GM23338 (cell line): ENCODE measurements around the gene SSTR3. TPM values are rescaled to one million over a fixed set of nuclear protein-coding genes. Genes with fewer than 3 reads are reported as not detected.

Experiments
- ATAC-seq: fragments of 200-7000 bp; cut with Tn5 transposase; 3 replicates; pipeline ENCODE4 v1.9.1; 2020
- DNase-seq: peaks from one replicate; pipeline ENCODE4 v3.0.0-alpha.2; 2015; ENCODE audit warnings: low spot score
- H2AFZ ChIP-seq: fragments of 200-600 bp; sonication (generic); 2 replicates; pipeline ENCODE4 v1.8.0; 2016; ENCODE audit warnings: antibody characterized with exemption, mild to moderate bottlenecking, moderate library complexity
- H3F3A ChIP-seq: fragments of 200-600 bp; sonication (generic); replicated peaks from 2 replicates; pipeline ENCODE4 v1.8.0; 2017; ENCODE audit warnings: antibody characterized with exemption, mixed run types, low read depth
- H3K27ac ChIP-seq: fragments of 200-600 bp; sonication (generic); 2 replicates; pipeline ENCODE4 v1.6.1; 2016; ENCODE audit warnings: low read depth
- H3K27me3 ChIP-seq: fragments of 200-600 bp; sonication (generic); 2 replicates; pipeline ENCODE4 v1.8.0; 2016; ENCODE audit warnings: mild to moderate bottlenecking, mixed run types, moderate library complexity; ENCODE audit not compliant: insufficient read depth
- H3K36me3 ChIP-seq: fragments of 200-600 bp; sonication (generic); 2 replicates; pipeline ENCODE4 v1.8.0; 2016; ENCODE audit warnings: mild to moderate bottlenecking; ENCODE audit not compliant: insufficient read depth
- H3K4me1 ChIP-seq: fragments of 200-600 bp; sonication (generic); 2 replicates; pipeline ENCODE4 v1.8.0; 2016; ENCODE audit warnings: mild to moderate bottlenecking, moderate library complexity; ENCODE audit not compliant: insufficient read depth
- H3K4me2 ChIP-seq: fragments of 200-600 bp; sonication (generic); 2 replicates; pipeline ENCODE4 v1.7.1; 2017; ENCODE audit warnings: mixed run types
- H3K4me3 ChIP-seq: fragments of 200-600 bp; sonication (generic); 2 replicates; pipeline ENCODE4 v1.6.1; 2016; ENCODE audit warnings: mixed run types
- H3K79me2 ChIP-seq: fragments of 200-600 bp; sonication (generic); replicated peaks from 2 replicates; pipeline ENCODE4 v1.8.0; 2017; ENCODE audit warnings: mild to moderate bottlenecking; ENCODE audit not compliant: insufficient read depth
- H3K9me2 ChIP-seq: fragments of 200-600 bp; sonication (generic); 2 replicates; pipeline ENCODE4 v1.8.0; 2017; ENCODE audit not compliant: insufficient read depth
- H4K20me1 ChIP-seq: fragments of 200-600 bp; sonication (generic); replicated peaks from 2 replicates; pipeline ENCODE4 v1.8.0; 2017; ENCODE audit warnings: mild to moderate bottlenecking; ENCODE audit not compliant: insufficient read depth
- H3K27ac Mint-ChIP-seq: 2 replicates; pipeline ENCODE4 v1.8.0; 2020; ENCODE audit warnings: inconsistent platforms, mild to moderate bottlenecking, moderate library complexity, mixed read lengths
- H3K27me3 Mint-ChIP-seq: 3 replicates; pipeline ENCODE4 v1.8.0; 2022; ENCODE audit warnings: low read depth, mild to moderate bottlenecking, moderate library complexity, mixed read lengths, inconsistent platforms; ENCODE audit not compliant: insufficient read depth, poor library complexity
- H3K36me3 Mint-ChIP-seq: 3 replicates; pipeline ENCODE4 v1.8.0; 2021; ENCODE audit warnings: low read depth, mild to moderate bottlenecking, inconsistent platforms, moderate library complexity, mixed read lengths
- H3K4me1 Mint-ChIP-seq: 3 replicates; pipeline ENCODE4 v1.8.0; 2020; ENCODE audit warnings: mild to moderate bottlenecking, inconsistent platforms, mixed read lengths
- H3K4me3 Mint-ChIP-seq: 3 replicates; pipeline ENCODE4 v1.8.0; 2021; ENCODE audit warnings: moderate library complexity, mild to moderate bottlenecking, inconsistent platforms, mixed read lengths
- H3K9me3 Mint-ChIP-seq: 3 replicates; pipeline ENCODE4 v1.8.0; 2020; ENCODE audit warnings: moderate library complexity, mild to moderate bottlenecking, inconsistent platforms, mixed read lengths
- CREB1 ChIP-seq: fragments of 250-450 bp; sonication (Bioruptor Pico); IDR thresholded peaks from 2 replicates; pipeline ENCODE4 v1.5.0; 2020; ENCODE audit warnings: low read depth, mild to moderate bottlenecking, moderate library complexity
- EZH2 ChIP-seq: fragments of 200-600 bp; sonication (generic); IDR thresholded peaks from one replicate; pipeline ENCODE4 v1.8.0; 2017; ENCODE audit warnings: antibody characterized with exemption, mild to moderate bottlenecking, low read depth; ENCODE audit not compliant: unreplicated experiment
- EZH2phosphoT487 ChIP-seq: fragments of 200-600 bp; sonication (generic); IDR thresholded peaks from one replicate; pipeline ENCODE4 v1.8.1; 2018; ENCODE audit warnings: antibody characterized with exemption; ENCODE audit not compliant: unreplicated experiment
- STAT1 ChIP-seq: IDR thresholded peaks from one replicate; pipeline ENCODE4 v1.6.1; 2016; ENCODE audit warnings: antibody characterized with exemption; ENCODE audit not compliant: unreplicated experiment
- ZNF331 ChIP-seq: fragments of 250-450 bp; sonication (Bioruptor Pico); IDR thresholded peaks from 2 replicates; pipeline ENCODE4 v1.5.0; 2020; ENCODE audit warnings: low read depth, mild to moderate bottlenecking, moderate library complexity
- polyA plus RNA-seq: library from polyadenylated mRNA; unstranded; fragments of >200 nt; fragmentation: Nextera tagmentation; extraction: Ambion mirVana; gene quantifications from 2 replicates; pipeline ENCODE4 v1.2.1, GENCODE V29; 2016
- total RNA-seq: library from RNA; depleted of rRNA; stranded (reverse); fragments of >200 nt; shearing (Covaris generic); gene quantifications from 2 replicates; pipeline ENCODE4 v1.2.3, GENCODE V29; 2014
- TF ChIP-seq, protein P1 (sequence below): fragments of 250-450 bp; sonication (Bioruptor Pico); IDR thresholded peaks from 2 replicates; pipeline ENCODE4 v1.5.0; 2020; ENCODE audit warnings: mild to moderate bottlenecking, moderate library complexity
- TF ChIP-seq, protein P2 (sequence below), 2 experiments: fragments of 200-600 bp in 1 of 2; sonication (generic) in 1 of 2; conservative IDR thresholded peaks; 2 replicates each; pipeline versions ENCODE4 v1.5.1 to v1.6.1; 2016 to 2017; ENCODE audit warnings: antibody characterized with exemption in 2 of 2, low read depth in 2 of 2, mild to moderate bottlenecking in 2 of 2, moderate library complexity in 1 of 2
- TF ChIP-seq, protein P3 (sequence below): IDR thresholded peaks from 2 replicates; pipeline ENCODE4 v1.6.1; 2016; ENCODE audit warnings: antibody characterized with exemption

Gene SSTR3
- total and polyA plus RNA-seq, 2 experiments from 2014 or later: 0.66 TPM; not detected in 1

DNA sequence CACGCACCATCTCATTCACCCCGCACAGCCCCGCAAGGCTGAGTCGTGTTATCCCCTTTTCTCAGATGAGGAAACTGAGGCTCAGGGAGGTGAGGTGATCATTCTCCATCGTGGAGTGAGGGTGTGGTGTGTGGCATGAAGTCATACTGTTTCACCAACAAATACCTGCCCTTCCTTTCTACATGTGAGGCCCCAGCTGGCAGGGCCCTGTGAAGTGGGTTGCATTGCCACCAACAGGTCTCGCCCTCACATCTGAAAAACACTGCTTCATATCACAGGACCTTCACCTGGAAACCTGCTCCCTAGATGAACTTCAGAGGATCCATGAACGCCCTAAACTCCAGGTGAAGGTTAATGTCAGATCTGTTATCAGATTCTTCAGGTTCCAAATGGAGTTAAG is 4.3 kb downstream of the SSTR3 start (continued):
- TF ChIP-seq, protein P1, sequence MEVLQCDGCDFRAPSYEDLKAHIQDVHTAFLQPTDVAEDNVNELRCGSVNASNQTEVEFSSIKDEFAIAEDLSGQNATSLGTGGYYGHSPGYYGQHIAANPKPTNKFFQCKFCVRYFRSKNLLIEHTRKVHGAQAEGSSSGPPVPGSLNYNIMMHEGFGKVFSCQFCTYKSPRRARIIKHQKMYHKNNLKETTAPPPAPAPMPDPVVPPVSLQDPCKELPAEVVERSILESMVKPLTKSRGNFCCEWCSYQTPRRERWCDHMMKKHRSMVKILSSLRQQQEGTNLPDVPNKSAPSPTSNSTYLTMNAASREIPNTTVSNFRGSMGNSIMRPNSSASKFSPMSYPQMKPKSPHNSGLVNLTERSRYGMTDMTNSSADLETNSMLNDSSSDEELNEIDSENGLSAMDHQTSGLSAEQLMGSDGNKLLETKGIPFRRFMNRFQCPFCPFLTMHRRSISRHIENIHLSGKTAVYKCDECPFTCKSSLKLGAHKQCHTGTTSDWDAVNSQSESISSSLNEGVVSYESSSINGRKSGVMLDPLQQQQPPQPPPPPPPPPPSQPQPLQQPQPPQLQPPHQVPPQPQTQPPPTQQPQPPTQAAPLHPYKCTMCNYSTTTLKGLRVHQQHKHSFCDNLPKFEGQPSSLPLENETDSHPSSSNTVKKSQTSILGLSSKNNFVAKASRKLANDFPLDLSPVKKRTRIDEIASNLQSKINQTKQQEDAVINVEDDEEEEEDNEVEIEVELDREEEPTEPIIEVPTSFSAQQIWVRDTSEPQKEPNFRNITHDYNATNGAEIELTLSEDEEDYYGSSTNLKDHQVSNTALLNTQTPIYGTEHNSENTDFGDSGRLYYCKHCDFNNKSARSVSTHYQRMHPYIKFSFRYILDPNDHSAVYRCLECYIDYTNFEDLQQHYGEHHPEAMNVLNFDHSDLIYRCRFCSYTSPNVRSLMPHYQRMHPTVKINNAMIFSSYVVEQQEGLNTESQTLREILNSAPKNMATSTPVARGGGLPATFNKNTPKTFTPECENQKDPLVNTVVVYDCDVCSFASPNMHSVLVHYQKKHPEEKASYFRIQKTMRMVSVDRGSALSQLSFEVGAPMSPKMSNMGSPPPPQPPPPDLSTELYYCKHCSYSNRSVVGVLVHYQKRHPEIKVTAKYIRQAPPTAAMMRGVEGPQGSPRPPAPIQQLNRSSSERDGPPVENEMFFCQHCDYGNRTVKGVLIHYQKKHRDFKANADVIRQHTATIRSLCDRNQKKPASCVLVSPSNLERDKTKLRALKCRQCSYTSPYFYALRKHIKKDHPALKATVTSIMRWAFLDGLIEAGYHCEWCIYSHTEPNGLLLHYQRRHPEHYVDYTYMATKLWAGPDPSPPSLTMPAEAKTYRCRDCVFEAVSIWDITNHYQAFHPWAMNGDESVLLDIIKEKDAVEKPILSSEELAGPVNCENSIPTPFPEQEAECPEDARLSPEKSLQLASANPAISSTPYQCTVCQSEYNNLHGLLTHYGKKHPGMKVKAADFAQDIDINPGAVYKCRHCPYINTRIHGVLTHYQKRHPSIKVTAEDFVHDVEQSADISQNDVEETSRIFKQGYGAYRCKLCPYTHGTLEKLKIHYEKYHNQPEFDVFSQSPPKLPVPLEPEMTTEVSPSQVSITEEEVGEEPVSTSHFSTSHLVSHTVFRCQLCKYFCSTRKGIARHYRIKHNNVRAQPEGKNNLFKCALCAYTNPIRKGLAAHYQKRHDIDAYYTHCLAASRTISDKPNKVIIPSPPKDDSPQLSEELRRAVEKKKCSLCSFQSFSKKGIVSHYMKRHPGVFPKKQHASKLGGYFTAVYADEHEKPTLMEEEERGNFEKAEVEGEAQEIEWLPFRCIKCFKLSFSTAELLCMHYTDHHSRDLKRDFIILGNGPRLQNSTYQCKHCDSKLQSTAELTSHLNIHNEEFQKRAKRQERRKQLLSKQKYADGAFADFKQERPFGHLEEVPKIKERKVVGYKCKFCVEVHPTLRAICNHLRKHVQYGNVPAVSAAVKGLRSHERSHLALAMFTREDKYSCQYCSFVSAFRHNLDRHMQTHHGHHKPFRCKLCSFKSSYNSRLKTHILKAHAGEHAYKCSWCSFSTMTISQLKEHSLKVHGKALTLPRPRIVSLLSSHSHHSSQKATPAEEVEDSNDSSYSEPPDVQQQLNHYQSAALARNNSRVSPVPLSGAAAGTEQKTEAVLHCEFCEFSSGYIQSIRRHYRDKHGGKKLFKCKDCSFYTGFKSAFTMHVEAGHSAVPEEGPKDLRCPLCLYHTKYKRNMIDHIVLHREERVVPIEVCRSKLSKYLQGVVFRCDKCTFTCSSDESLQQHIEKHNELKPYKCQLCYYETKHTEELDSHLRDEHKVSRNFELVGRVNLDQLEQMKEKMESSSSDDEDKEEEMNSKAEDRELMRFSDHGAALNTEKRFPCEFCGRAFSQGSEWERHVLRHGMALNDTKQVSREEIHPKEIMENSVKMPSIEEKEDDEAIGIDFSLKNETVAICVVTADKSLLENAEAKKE (CRISPR knock-in tag): no peak
- no peak for TF ChIP-seq STAT1
- TF ChIP-seq, protein P2, sequence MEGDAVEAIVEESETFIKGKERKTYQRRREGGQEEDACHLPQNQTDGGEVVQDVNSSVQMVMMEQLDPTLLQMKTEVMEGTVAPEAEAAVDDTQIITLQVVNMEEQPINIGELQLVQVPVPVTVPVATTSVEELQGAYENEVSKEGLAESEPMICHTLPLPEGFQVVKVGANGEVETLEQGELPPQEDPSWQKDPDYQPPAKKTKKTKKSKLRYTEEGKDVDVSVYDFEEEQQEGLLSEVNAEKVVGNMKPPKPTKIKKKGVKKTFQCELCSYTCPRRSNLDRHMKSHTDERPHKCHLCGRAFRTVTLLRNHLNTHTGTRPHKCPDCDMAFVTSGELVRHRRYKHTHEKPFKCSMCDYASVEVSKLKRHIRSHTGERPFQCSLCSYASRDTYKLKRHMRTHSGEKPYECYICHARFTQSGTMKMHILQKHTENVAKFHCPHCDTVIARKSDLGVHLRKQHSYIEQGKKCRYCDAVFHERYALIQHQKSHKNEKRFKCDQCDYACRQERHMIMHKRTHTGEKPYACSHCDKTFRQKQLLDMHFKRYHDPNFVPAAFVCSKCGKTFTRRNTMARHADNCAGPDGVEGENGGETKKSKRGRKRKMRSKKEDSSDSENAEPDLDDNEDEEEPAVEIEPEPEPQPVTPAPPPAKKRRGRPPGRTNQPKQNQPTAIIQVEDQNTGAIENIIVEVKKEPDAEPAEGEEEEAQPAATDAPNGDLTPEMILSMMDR (conservative IDR thresholded peaks at IDR 0.05; ENCODE audit: low read depth in 2 of 2): no peak

DNA sequence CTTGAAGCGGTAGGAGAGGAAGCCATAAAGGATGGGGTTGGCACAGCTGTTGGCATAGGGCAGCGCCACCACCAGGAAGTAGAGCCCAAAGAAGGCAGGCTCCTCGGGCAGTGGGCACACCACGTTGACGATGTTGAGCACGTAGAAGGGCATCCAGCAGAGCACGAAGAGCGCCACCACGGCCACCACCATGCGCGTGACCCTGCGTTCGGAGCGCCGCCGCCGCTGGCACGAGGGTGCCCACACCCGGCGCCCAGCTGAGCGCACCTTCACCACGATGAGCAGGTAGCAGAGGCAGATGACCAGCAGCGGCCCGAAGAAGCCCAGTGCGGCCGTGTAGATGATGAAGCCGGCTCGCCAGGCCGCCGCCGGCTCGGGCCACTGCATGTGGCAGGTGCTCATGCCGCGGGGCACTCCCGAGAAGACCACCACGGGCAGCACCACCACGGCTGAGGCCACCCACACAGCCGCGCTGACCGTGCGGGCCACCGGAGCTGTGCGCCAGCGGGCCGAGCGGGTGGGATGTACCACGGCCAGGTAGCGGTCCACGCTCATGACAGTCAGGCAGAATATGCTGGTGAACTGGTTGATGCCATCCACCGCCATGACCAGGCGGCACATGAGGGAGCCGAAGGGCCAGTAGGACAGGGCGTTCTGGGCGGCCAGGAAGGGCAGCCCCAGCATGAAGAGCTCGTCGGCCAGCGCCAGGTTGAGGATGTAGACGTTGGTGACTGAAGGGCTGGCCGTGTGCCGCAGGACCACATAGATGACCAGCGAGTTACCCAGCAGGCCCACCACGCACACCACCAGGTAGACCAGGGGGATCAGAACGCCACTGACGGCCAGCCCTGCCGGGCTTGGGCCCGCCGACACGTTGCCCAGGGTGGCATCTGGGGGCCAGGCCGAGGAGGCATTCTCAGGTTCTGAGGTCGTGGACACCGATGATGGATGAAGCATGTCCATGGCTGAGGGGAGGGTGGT is 5.1 kb downstream of the SSTR3 start:
- Mint-ChIP-seq H3K9me3 (no peaks in the 10 kb centered on the region), H3K27ac (no peak overlapping the region), H3K4me1 (peaks cover 5% of the 10 kb centered on the region), H3K4me3 (no peak overlapping the region), H3K27me3 (peaks cover 12% of the 10 kb centered on the region), H3K36me3 (no peaks in the 10 kb centered on the region)
- Histone ChIP-seq H4K20me1 (no peaks in the 10 kb centered on the region), H3K4me1 (peaks cover 4% of the 10 kb centered on the region; the same call in 1 of the 2 replicates), H3K4me3 (no peak overlapping the region), H3K9me2 (no peaks in the 10 kb centered on the region), H3F3A (no peaks in the 10 kb centered on the region), H2AFZ (no peak overlapping the region), H3K27me3 (no peaks in the 10 kb centered on the region), H3K27ac (no peak overlapping the region), H3K36me3 (no peaks in the 10 kb centered on the region), H3K79me2 (no peaks in the 10 kb centered on the region), H3K4me2 (no peak overlapping the region)
- no peak for ATAC-seq
- no peak for DNase-seq
- TF ChIP-seq ZNF331 (CRISPR knock-in tag) (no peak), CREB1 (CRISPR knock-in tag) (no peak), EZH2 (no peak), EZH2phosphoT487 (no peak)
- TF ChIP-seq, protein P3, sequence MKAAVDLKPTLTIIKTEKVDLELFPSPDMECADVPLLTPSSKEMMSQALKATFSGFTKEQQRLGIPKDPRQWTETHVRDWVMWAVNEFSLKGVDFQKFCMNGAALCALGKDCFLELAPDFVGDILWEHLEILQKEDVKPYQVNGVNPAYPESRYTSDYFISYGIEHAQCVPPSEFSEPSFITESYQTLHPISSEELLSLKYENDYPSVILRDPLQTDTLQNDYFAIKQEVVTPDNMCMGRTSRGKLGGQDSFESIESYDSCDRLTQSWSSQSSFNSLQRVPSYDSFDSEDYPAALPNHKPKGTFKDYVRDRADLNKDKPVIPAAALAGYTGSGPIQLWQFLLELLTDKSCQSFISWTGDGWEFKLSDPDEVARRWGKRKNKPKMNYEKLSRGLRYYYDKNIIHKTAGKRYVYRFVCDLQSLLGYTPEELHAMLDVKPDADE: no peak
